Measurements from ENCODE around the gene RASSF10.

RASSF10 gene

DNA sequence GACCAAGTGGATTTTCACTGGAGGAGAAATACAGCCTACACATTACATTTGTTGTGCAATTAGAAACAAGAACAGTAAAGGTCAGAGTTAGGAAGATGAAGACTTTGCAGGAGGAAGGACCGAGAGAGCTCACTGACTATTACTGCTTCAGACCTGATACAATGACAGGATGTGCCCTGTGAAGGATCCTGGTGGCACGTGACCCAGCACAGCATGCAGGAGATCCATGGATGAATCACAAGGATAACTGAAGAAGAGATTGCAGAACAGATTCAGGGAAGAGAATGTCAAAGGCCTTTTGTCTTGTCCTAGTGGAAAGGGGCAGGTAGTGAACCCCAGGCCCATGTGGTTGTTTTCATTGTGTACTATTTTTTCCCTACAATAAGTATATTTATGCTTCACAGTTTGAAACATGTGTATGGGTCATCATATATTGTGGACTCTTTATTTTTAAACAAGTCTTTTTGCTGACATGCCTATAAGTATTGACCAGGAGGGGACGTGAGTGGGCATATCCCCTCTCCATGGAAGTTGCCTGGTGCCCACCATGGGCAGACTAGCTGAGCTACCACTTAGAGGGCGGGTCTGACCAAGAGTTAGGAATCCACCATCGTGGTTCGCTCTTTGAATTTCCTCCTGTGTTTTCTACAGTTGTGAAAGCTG is 44.3 kb downstream of the RASSF10 start:
- no peak for DNase-seq (ENCODE audit: low read depth in 3 of 3, low spot score in 1 of 3)

DNA sequence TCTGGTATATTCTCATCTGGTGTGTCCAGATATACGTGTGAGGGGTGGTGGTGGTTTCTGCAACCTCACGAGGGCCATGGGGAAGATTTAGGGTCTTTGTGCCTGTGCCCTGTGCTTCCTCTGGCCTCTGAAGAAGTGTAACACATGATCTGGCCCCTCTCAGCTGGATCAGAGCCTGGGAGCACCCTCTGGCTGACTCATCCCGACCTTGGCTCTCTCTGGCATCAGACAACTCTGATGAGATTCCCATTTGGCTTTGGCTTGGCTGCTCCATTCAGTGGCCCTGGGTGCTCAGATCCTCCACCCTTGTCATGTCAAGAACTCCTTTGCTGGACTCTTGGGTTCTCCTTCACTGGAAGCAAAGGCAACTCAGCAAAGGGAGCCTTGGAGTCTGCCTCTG is 45.2 kb downstream of the RASSF10 start:
- no peak for DNase-seq (ENCODE audit: low read depth in 3 of 3, low spot score in 1 of 3)

DNA sequence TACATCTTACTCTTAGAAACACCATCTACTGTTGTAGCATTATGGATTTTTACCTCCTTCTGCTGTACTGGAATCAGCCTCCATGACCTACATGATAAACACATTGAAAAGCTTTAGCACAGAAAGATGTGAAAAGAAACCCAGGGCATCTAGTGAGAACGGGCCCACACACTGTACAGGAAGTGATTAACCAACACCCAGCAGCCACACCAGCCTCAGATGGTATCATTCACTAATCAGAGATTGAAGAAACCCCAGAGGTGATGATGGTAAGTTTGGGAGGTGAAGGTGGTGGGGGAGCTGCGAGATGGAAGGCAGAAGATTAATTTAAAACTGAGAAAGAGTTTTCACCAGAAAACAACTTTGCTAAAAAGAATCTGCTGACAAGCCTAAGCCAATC is 46.1 kb downstream of the RASSF10 start:
- DNase-seq (ENCODE audit: low read depth in 3 of 3, low spot score in 1 of 3), result no peak

DNA sequence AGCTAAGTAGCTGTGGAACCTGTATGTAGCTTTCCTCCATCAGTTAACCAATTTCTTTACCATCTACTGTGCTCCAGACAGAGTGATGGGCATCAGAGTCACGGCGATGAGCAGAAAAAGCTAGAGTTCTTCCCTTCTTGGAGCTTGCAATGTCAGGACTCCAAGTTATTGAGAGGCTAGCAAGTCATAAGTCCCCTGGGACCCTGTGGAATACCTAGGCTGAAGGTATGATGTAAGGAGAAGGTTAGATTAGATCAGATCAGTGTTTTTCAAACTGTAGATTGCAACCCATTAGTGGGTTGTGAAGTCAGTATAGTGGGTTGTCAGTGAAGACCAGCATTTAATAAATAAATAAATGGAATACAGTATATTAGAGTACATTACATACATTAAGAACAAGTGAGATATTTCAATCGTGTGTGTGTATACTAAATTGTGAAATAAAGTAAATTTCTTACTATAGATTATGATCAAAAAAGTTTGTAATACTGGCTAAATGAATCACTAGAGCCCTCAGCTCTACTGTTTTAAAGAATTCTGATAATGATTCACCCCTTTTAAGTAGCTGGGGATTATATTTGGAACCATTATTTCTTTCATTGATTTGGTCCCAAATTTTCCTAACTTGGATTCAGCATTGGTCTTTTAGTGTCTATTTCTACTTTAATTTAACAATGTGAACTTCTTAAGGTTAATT is 52.3 kb downstream of the RASSF10 start:
- DNase-seq (ENCODE audit: low read depth in 3 of 3, low spot score in 1 of 3), result no peak
